GM11168 (cell line): ENCODE results near the gene SLC49A3.
"Not testable (repeated sequence)": the region's sequence is repeated elsewhere in the genome, so short reads cannot be mapped to it uniquely, and the experiment has no call there.

Experiments used
- in situ Hi-C: fragments of 300-500 bp; cut with MboI; formaldehyde crosslinking; loops from one replicate; pipeline ENCODE4 v1.12.0; 2022; ENCODE audit warnings: low sequenced_read_pairs; ENCODE audit not compliant: unreplicated experiment

SLC49A3 gene

GRCh38 chr4:688854-689681, at the start of gene SLC49A3:
SLC49A3 (minus strand) TSS chr4:689151; CDS start chr4:689127, 24 bp downstream.
- in situ Hi-C loops = no loop called here

- in situ Hi-C loops = not testable (repeated sequence)
Measured at GRCh38 chr4:736561-736960, 47.6 kb upstream of the SLC49A3 start.

- in situ Hi-C loops = no loop called here
Measured at GRCh38 chr4:735583-735982, 46.6 kb upstream of the SLC49A3 start.

GRCh38 chr4:734951-735350, 46.0 kb upstream of the SLC49A3 start:
- in situ Hi-C loops = no loop called here

- in situ Hi-C loops = no loop called here
Measured at GRCh38 chr4:734075-734474, 45.1 kb upstream of the SLC49A3 start.

- in situ Hi-C loops = no loop called here
Measured at GRCh38 chr4:733631-733980, 44.7 kb upstream of the SLC49A3 start.

GRCh38 chr4:732911-733630, 44.1 kb upstream of the SLC49A3 start:
- in situ Hi-C loops = no loop called here

GRCh38 chr4:732486-732885, 43.5 kb upstream of the SLC49A3 start:
- in situ Hi-C loops = no loop called here

- in situ Hi-C loops = not testable (repeated sequence)
Measured at GRCh38 chr4:731954-732353, 43.0 kb upstream of the SLC49A3 start.

GRCh38 chr4:730946-731904, 42.3 kb upstream of the SLC49A3 start:
- in situ Hi-C loops = not testable (repeated sequence)

- in situ Hi-C loops = no loop called here
Measured at GRCh38 chr4:730511-730910, 41.6 kb upstream of the SLC49A3 start.

GRCh38 chr4:729336-730315, 40.7 kb upstream of the SLC49A3 start:
- in situ Hi-C loops = no loop called here

GRCh38 chr4:727576-727975, 38.6 kb upstream of the SLC49A3 start:
- in situ Hi-C loops = no loop called here

- in situ Hi-C loops = no loop called here
Measured at GRCh38 chr4:726838-727237, 37.9 kb upstream of the SLC49A3 start.

GRCh38 chr4:726235-726787, 37.4 kb upstream of the SLC49A3 start:
- in situ Hi-C loops = no loop called here

- in situ Hi-C loops = no loop called here
Measured at GRCh38 chr4:725391-726234, 36.7 kb upstream of the SLC49A3 start.

- in situ Hi-C loops = no loop called here
Measured at GRCh38 chr4:723751-724530, 35.0 kb upstream of the SLC49A3 start.
